A673 (cell line): ENCODE measurements around the gene SREBF2. TPM values are rescaled to one million over a fixed set of nuclear protein-coding genes. Genes with fewer than 3 reads are reported as not detected.
A peak's percentile ranks its signal among the peaks of the same experiment; 100 is the strongest.

Experiments
- BruUV-seq: library from RNA; stranded (reverse); fragments of 400-500 nt; replicated peaks from 2 replicates; lab custom pipeline; 2021; lab: Mats Ljungman, UMichigan
- CTCF ChIA-PET: fragments of 300-600 bp; sonication (Branson Sonifier 250); formaldehyde crosslinking; loops from one replicate; lab custom pipeline; 2022; ENCODE audit warnings: antibody characterized with exemption; lab: Charles Lee
- POLR2A ChIA-PET: fragments of 300-600 bp; sonication (Branson Sonifier 250); formaldehyde crosslinking; loops from one replicate; lab custom pipeline; 2022; ENCODE audit warnings: antibody characterized with exemption; ENCODE audit not compliant: low non-redundant PET; lab: Charles Lee
- DNase-seq: peaks from one replicate; pipeline ENCODE4 v3.0.0-alpha.2; 2015; ENCODE audit warnings: low spot score
- H3K27ac ChIP-seq: fragments of 200-600 bp; sonication (generic); 2 replicates; pipeline ENCODE4 v1.5.1; 2016; ENCODE audit warnings: mixed run types, low read depth, mild to moderate bottlenecking, mixed read lengths, antibody characterized with exemption, low read length; ENCODE audit not compliant: poor library complexity, severe bottlenecking
- H3K27me3 ChIP-seq: fragments of 200-600 bp; sonication (generic); replicated peaks from 2 replicates; pipeline ENCODE4 v1.6.1; 2017; ENCODE audit warnings: mixed run types, low read depth, mild to moderate bottlenecking, mixed read lengths, antibody characterized with exemption, low read length; ENCODE audit not compliant: insufficient read depth, poor library complexity
- H3K36me3 ChIP-seq: fragments of 200-600 bp; sonication (generic); 2 replicates; pipeline ENCODE4 v1.6.1; 2016; ENCODE audit warnings: mixed run types, mild to moderate bottlenecking, mixed read lengths, antibody characterized with exemption, low read length; ENCODE audit not compliant: insufficient read depth, poor library complexity, severe bottlenecking
- H3K4me1 ChIP-seq: fragments of 200-600 bp; sonication (generic); 2 replicates; pipeline ENCODE4 v1.6.1; 2017; ENCODE audit warnings: mixed run types, mild to moderate bottlenecking, mixed read lengths, antibody characterized with exemption, low read length; ENCODE audit not compliant: insufficient read depth, poor library complexity, severe bottlenecking
- H3K4me3 ChIP-seq: fragments of 200-600 bp; sonication (generic); 2 replicates; pipeline ENCODE4 v1.5.1; 2016; ENCODE audit warnings: low read depth, mixed run types, mild to moderate bottlenecking, mixed read lengths, low read length; ENCODE audit not compliant: poor library complexity, severe bottlenecking
- H3K9me3 ChIP-seq: fragments of 200-600 bp; sonication (generic); 2 replicates; pipeline ENCODE4 v1.6.1; 2016; ENCODE audit warnings: mixed run types, low read depth, mild to moderate bottlenecking, mixed read lengths, antibody characterized with exemption, low read length; ENCODE audit not compliant: poor library complexity, severe bottlenecking
- CTCF ChIP-seq: fragments of 300-800, 200-600 bp; sonication (generic); conservative IDR thresholded peaks from 2 replicates; pipeline ENCODE4 v1.5.1; 2017; ENCODE audit warnings: low read depth, mild to moderate bottlenecking, antibody characterized with exemption, low read length, moderate library complexity, mixed read lengths
- EZH2 ChIP-seq: fragments of 200-600 bp; sonication (generic); IDR thresholded peaks from 2 replicates; pipeline ENCODE4 v1.6.1; 2017; ENCODE audit warnings: borderline replicate concordance, low read depth, mild to moderate bottlenecking, mixed read lengths, antibody characterized with exemption, low read length; ENCODE audit not compliant: poor library complexity, severe bottlenecking
- intact Hi-C: fragments of 100-400 bp; cut with micrococcal nuclease; formaldehyde crosslinking; loops from one replicate; pipeline ENCODE4 v1.10.0; 2022; ENCODE audit not compliant: unreplicated experiment
- total RNA-seq: library from RNA; stranded (reverse); gene quantifications from 2 replicates; pipeline ENCODE4 v1.2.3, GENCODE V29; 2021

SREBF2 gene
- total RNA-seq, 1 experiment from 2014 or later, result 141 TPM

DNA sequence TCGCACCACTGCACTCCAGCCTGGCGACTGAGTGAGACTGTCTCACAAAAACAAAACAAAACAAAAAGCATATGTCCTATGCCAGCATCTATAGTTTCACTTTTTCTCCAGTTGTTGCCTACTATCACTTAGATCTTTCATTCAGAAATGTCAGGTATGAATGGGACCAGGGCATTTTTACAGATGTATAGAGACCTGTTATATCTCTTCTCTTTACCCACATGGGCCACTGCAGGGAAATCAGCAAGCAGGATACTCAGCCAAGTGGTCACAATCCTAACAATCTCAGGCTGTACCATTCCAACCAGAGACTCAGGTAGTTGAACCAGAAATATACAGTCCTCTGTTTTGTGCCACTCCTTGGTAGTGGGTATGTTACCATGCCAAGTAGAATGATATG, 16.0 kb upstream of the SREBF2 start:
- no peak overlapping the region for H3K27ac ChIP-seq
- no peaks in the 10 kb centered on the region for H3K9me3 ChIP-seq
- H3K4me1 ChIP-seq, result peaks cover 11% of the 10 kb centered on the region
- intact Hi-C loops, result no loop called here
- TF ChIP-seq CTCF, result no peak
- no peak for TF ChIP-seq EZH2
- DNase-seq, result no peak
- no peaks in the 10 kb centered on the region for H3K27me3 ChIP-seq
- H3K4me3 ChIP-seq, result no peak overlapping the region
- no TSS peak for BruUV-seq
- ChIA-PET CTCF (no interaction called here), POLR2A (no interaction called here)
- H3K36me3 ChIP-seq, result peaks cover 13% of the 10 kb centered on the region

- no peaks in the 10 kb centered on the region for H3K9me3 ChIP-seq
- H3K4me3 ChIP-seq, result no peak overlapping the region
- H3K36me3 ChIP-seq, result peaks cover 11% of the 10 kb centered on the region
- DNase-seq, result no peak
- peaks cover 14% of the 10 kb centered on the region for H3K4me1 ChIP-seq
- TF ChIP-seq EZH2, result no peak
- no peak for TF ChIP-seq CTCF
- no peaks in the 10 kb centered on the region for H3K27me3 ChIP-seq
- ChIA-PET POLR2A (no interaction called here), CTCF (no interaction called here)
- H3K27ac ChIP-seq, result peak overlapping the region; percentile 23
- BruUV-seq, result no TSS peak
- intact Hi-C loops, result no loop called here
These were observed 14.9 kb upstream of the SREBF2 start for GRCh38 chr22:41818011-41818410.

GRCh38 chr22:41818596-41818995, 14.3 kb upstream of the SREBF2 start:
- intact Hi-C loops, result no loop called here
- no peak for DNase-seq
- H3K4me1 ChIP-seq, result peaks cover 14% of the 10 kb centered on the region
- no TSS peak for BruUV-seq
- H3K4me3 ChIP-seq, result no peak overlapping the region
- TF ChIP-seq EZH2 (no peak), CTCF (no peak)
- H3K27me3 ChIP-seq, result no peaks in the 10 kb centered on the region
- POLR2A ChIA-PET, result no interaction called here
- CTCF ChIA-PET, result no interaction called here
- H3K27ac ChIP-seq, result peak overlapping the region; percentile 23
- peaks cover 11% of the 10 kb centered on the region for H3K36me3 ChIP-seq
- H3K9me3 ChIP-seq, result no peaks in the 10 kb centered on the region
